ENCODE measurements around the gene PPM1H.

PPM1H gene

GRCh38 chr12:62977418-62977817, 42.5 kb upstream of the PPM1H start:
- Histone ChIP-seq H3K9ac (ENCODE audit: low read depth, low read length, poor library complexity) (no peak overlapping the region), H3K14ac (ENCODE audit: low read length) (no peak overlapping the region), H3K4me3 (ENCODE audit: low read length in 2 of 2) (no peak overlapping the region), H2AFZ (ENCODE audit: low read length) (no peak overlapping the region), H3K18ac (ENCODE audit: low read length) (no peak overlapping the region), H2AK5ac (ENCODE audit: low read depth, low read length) (no peak overlapping the region), H3K4me2 (ENCODE audit: insufficient read depth, low read length, poor library complexity, severe bottlenecking) (no peak overlapping the region), H4K91ac (ENCODE audit: low read depth, low read length, poor library complexity) (no peak overlapping the region), H3K23ac (ENCODE audit: low read depth, low read length, poor library complexity) (no peak overlapping the region), H3K79me1 (ENCODE audit: low read depth, low read length) (no peaks in the 10 kb centered on the region), H3K27ac (replicated peaks; ENCODE audit: low read length) (no peak overlapping the region), H2BK5ac (ENCODE audit: low read length) (no peak overlapping the region), H4K8ac (ENCODE audit: low read depth, low read length) (no peak overlapping the region), H3K9me3 (replicated peaks in 1 of 2; ENCODE audit: control insufficient read depth in 2 of 2, insufficient read depth in 1 of 2, low read depth in 1 of 2, low read length in 2 of 2) (no peaks in the 10 kb centered on the region), H2BK120ac (ENCODE audit: low read depth, low read length) (no peak overlapping the region), H3K27me3 (ENCODE audit: control insufficient read depth in 3 of 3, insufficient read depth in 3 of 3, low read depth in 1 of 3, low read length in 3 of 3) (no peaks in the 10 kb centered on the region), H2BK12ac (ENCODE audit: low read length) (no peak overlapping the region), H3K4me1 (ENCODE audit: control insufficient read depth in 2 of 2, insufficient read depth in 1 of 2, low read depth in 1 of 2, low read length in 2 of 2) (no peaks in the 10 kb centered on the region), H2BK15ac (ENCODE audit: low read length) (no peak overlapping the region), H3K36me3 (replicated peaks in 1 of 2; ENCODE audit: control insufficient read depth in 2 of 2, insufficient read depth in 2 of 2, low read length in 2 of 2) (no peaks in the 10 kb centered on the region), H3K4ac (ENCODE audit: low read length) (no peak overlapping the region)
- no peak for DNase-seq (ENCODE audit: low spot score)
- no CpG with 5 or more reads among the region's 5 CpGs for WGBS, 2 donors (ENCODE audit: extremely low coverage in 2 of 2, insufficient read length in 2 of 2, insufficient replicate concordance in 1 of 2)

GRCh38 chr12:62976110-62976662, 41.2 kb upstream of the PPM1H start:
- H3K79me1 ChIP-seq (ENCODE audit: low read depth, low read length), result no peaks in the 10 kb centered on the region

GRCh38 chr12:62971769-62972525, 37.0 kb upstream of the PPM1H start:
- H4K91ac ChIP-seq (ENCODE audit: low read depth, low read length, poor library complexity), result no peak overlapping the region
- DNase-seq (ENCODE audit: low spot score), result no peak
- H3K4me3 ChIP-seq (ENCODE audit: low read length in 2 of 2), result no peak overlapping the region
- H3K36me3 ChIP-seq (replicated peaks in 1 of 2; ENCODE audit: control insufficient read depth in 2 of 2, insufficient read depth in 2 of 2, low read length in 2 of 2), result no peaks in the 10 kb centered on the region
- no peak overlapping the region for H3K27ac ChIP-seq (replicated peaks; ENCODE audit: low read length)
- no peak overlapping the region for H3K4ac ChIP-seq (ENCODE audit: low read length)
- H3K27me3 ChIP-seq (ENCODE audit: control insufficient read depth in 3 of 3, insufficient read depth in 3 of 3, low read depth in 1 of 3, low read length in 3 of 3), result no peaks in the 10 kb centered on the region
- no peaks in the 10 kb centered on the region for H3K79me1 ChIP-seq (ENCODE audit: low read depth, low read length)
- H2BK12ac ChIP-seq (ENCODE audit: low read length), result no peak overlapping the region
- no peak overlapping the region for H3K4me2 ChIP-seq (ENCODE audit: insufficient read depth, low read length, poor library complexity, severe bottlenecking)
- no peak overlapping the region for H2AK5ac ChIP-seq (ENCODE audit: low read depth, low read length)
- no peak overlapping the region for H3K9ac ChIP-seq (ENCODE audit: low read depth, low read length, poor library complexity)
- H3K9me3 ChIP-seq (replicated peaks in 1 of 2; ENCODE audit: control insufficient read depth in 2 of 2, insufficient read depth in 1 of 2, low read depth in 1 of 2, low read length in 2 of 2), result no peaks in the 10 kb centered on the region
- no peak overlapping the region for H2BK120ac ChIP-seq (ENCODE audit: low read depth, low read length)
- no peak overlapping the region for H3K14ac ChIP-seq (ENCODE audit: low read length)
- WGBS, 2 donors (ENCODE audit: extremely low coverage in 2 of 2, insufficient read length in 2 of 2, insufficient replicate concordance in 1 of 2), result no CpG with 5 or more reads among the region's 1 CpG
- no peak overlapping the region for H3K18ac ChIP-seq (ENCODE audit: low read length)
- H3K23ac ChIP-seq (ENCODE audit: low read depth, low read length, poor library complexity), result no peak overlapping the region
- H2BK15ac ChIP-seq (ENCODE audit: low read length), result no peak overlapping the region
- no peaks in the 10 kb centered on the region for H3K4me1 ChIP-seq (ENCODE audit: control insufficient read depth in 2 of 2, insufficient read depth in 1 of 2, low read depth in 1 of 2, low read length in 2 of 2)
- no peak overlapping the region for H2BK5ac ChIP-seq (ENCODE audit: low read length)
- H4K8ac ChIP-seq (ENCODE audit: low read depth, low read length), result no peak overlapping the region
- H2AFZ ChIP-seq (ENCODE audit: low read length), result no peak overlapping the region

More at GRCh38 chr12:62976110-62976662, 41.2 kb upstream of the PPM1H start:
- Histone ChIP-seq H4K91ac (ENCODE audit: low read depth, low read length, poor library complexity) (no peak overlapping the region), H2BK12ac (ENCODE audit: low read length) (no peak overlapping the region), H3K4me2 (ENCODE audit: insufficient read depth, low read length, poor library complexity, severe bottlenecking) (no peak overlapping the region), H3K27me3 (ENCODE audit: control insufficient read depth in 3 of 3, insufficient read depth in 3 of 3, low read depth in 1 of 3, low read length in 3 of 3) (no peaks in the 10 kb centered on the region), H3K23ac (ENCODE audit: low read depth, low read length, poor library complexity) (no peak overlapping the region), H3K4me3 (ENCODE audit: low read length in 2 of 2) (no peak overlapping the region), H3K4ac (ENCODE audit: low read length) (no peak overlapping the region), H2BK15ac (ENCODE audit: low read length) (no peak overlapping the region), H3K36me3 (replicated peaks in 1 of 2; ENCODE audit: control insufficient read depth in 2 of 2, insufficient read depth in 2 of 2, low read length in 2 of 2) (no peaks in the 10 kb centered on the region), H3K9me3 (replicated peaks in 1 of 2; ENCODE audit: control insufficient read depth in 2 of 2, insufficient read depth in 1 of 2, low read depth in 1 of 2, low read length in 2 of 2) (no peaks in the 10 kb centered on the region), H3K14ac (ENCODE audit: low read length) (no peak overlapping the region), H3K4me1 (ENCODE audit: control insufficient read depth in 2 of 2, insufficient read depth in 1 of 2, low read depth in 1 of 2, low read length in 2 of 2) (no peaks in the 10 kb centered on the region), H2AFZ (ENCODE audit: low read length) (no peak overlapping the region), H3K27ac (replicated peaks; ENCODE audit: low read length) (no peak overlapping the region), H2AK5ac (ENCODE audit: low read depth, low read length) (no peak overlapping the region), H3K9ac (ENCODE audit: low read depth, low read length, poor library complexity) (no peak overlapping the region), H2BK5ac (ENCODE audit: low read length) (no peak overlapping the region), H3K18ac (ENCODE audit: low read length) (no peak overlapping the region), H4K8ac (ENCODE audit: low read depth, low read length) (no peak overlapping the region), H2BK120ac (ENCODE audit: low read depth, low read length) (no peak overlapping the region)
- no peak for DNase-seq (ENCODE audit: low spot score)
- WGBS, 2 donors (ENCODE audit: extremely low coverage in 2 of 2, insufficient read length in 2 of 2, insufficient replicate concordance in 1 of 2), result no CpG with 5 or more reads among the region's 4 CpGs

- Histone ChIP-seq H3K18ac (ENCODE audit: low read length) (no peak overlapping the region), H3K36me3 (replicated peaks in 1 of 2; ENCODE audit: control insufficient read depth in 2 of 2, insufficient read depth in 2 of 2, low read length in 2 of 2) (no peaks in the 10 kb centered on the region), H3K14ac (ENCODE audit: low read length) (no peak overlapping the region), H3K4me2 (ENCODE audit: insufficient read depth, low read length, poor library complexity, severe bottlenecking) (no peak overlapping the region), H2BK120ac (ENCODE audit: low read depth, low read length) (no peak overlapping the region), H2AK5ac (ENCODE audit: low read depth, low read length) (no peak overlapping the region), H3K79me1 (ENCODE audit: low read depth, low read length) (no peaks in the 10 kb centered on the region), H3K27ac (replicated peaks; ENCODE audit: low read length) (no peak overlapping the region), H3K4me3 (ENCODE audit: low read length in 2 of 2) (no peak overlapping the region), H2BK12ac (ENCODE audit: low read length) (no peak overlapping the region), H3K9ac (ENCODE audit: low read depth, low read length, poor library complexity) (no peak overlapping the region), H3K23ac (ENCODE audit: low read depth, low read length, poor library complexity) (no peak overlapping the region), H3K4ac (ENCODE audit: low read length) (no peak overlapping the region), H2BK15ac (ENCODE audit: low read length) (no peak overlapping the region), H2BK5ac (ENCODE audit: low read length) (no peak overlapping the region), H4K91ac (ENCODE audit: low read depth, low read length, poor library complexity) (no peak overlapping the region), H3K27me3 (ENCODE audit: control insufficient read depth in 3 of 3, insufficient read depth in 3 of 3, low read depth in 1 of 3, low read length in 3 of 3) (no peaks in the 10 kb centered on the region), H3K4me1 (ENCODE audit: control insufficient read depth in 2 of 2, insufficient read depth in 1 of 2, low read depth in 1 of 2, low read length in 2 of 2) (no peaks in the 10 kb centered on the region), H2AFZ (ENCODE audit: low read length) (no peak overlapping the region), H3K9me3 (replicated peaks in 1 of 2; ENCODE audit: control insufficient read depth in 2 of 2, insufficient read depth in 1 of 2, low read depth in 1 of 2, low read length in 2 of 2) (no peaks in the 10 kb centered on the region), H4K8ac (ENCODE audit: low read depth, low read length) (no peak overlapping the region)
- no CpG with 5 or more reads among the region's 7 CpGs for WGBS, 2 donors (ENCODE audit: extremely low coverage in 2 of 2, insufficient read length in 2 of 2, insufficient replicate concordance in 1 of 2)
- no peak for DNase-seq (ENCODE audit: low spot score)
Observed at GRCh38 chr12:62969695-62970094, 34.7 kb upstream of the PPM1H start.

All from neuronal stem cell (in vitro differentiated cells).